ENCODE data around the gene TBL1Y.
"Not testable (repeated sequence)": the region's sequence is repeated elsewhere in the genome, so short reads cannot be mapped to it uniquely, and the experiment has no call there.

Gene TBL1Y

DNA sequence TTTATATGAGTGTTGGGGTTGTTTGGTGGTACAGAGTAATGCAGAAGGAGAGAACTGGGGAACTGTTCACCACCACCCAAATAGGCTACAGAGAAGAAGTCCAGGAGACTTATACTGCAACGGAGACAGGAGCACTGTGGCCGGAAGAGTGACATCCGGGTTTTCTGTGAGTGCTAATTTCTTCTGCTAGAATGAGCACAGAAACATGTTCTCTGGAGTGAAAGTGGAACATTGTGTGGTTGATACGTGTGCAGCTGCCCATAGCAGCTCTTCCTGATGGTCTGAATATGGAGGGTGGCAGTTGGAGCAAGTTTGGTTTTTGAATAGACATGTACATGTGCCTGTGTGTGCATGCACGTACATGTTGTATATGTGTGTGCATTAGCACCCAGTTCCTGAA, 67.3 kb downstream of the TBL1Y start:
- no peak for DNase-seq

DNA sequence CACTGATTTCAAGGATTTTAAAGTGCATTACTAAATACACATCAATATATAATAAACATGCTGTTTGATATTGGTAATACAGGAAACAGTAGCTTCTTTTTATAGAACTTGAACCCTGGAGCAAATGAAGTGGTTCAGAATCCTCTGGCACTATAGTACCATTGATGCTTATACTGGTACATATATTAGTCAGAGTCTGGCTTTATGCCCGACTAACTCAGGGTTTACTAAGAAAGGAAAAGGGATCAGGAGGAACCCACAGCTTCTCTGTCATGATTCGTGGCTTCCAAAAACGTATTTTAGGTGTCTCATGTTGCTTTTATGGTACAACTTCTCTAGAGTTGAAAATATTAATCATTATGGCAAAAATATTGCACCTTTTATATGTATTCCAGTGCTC, 72.7 kb downstream of the TBL1Y start:
- no peak for DNase-seq

DNA sequence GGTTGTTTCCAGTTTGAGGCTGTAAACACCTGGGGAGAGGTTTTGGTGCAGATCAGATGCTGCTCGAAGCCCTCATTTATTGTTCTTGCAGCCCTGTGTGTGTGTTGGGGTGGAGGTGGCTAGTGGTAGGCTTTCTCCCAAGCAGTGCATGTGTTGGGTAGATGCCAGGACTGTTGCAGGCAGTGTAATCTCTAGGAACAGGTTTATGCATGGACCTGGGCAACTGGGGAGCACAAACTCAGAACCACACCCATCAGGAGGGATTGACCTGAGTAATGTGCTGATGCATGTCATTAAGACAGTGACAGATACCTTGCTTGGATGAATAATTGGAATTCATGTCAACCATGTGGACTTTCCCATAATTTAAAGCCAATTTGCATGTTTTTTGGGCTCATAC, 77.3 kb downstream of the TBL1Y start:
- no peak for DNase-seq

GRCh38 chrY:6989886-6990620, 79.6 kb downstream of the TBL1Y start:
- no peak for DNase-seq

DNA sequence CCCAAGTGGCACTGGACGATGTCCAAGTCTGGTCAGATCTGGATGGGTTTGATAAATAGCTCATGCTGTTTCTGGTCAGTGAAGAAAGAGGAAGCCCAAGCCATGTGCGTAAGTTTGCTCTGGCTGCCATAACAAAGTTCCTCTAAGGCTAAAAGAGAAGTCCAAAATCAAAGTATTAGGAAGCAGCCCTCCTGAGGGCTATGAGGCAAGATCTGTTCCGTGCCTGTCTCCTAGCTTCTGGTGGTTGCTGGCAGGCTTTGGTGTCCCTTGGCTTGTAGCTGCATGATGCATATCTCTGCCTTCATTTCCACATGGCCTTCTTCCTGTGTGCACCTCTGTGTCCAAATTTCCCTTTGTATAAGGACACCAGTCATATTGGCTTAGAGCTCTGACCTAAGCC, 81.5 kb downstream of the TBL1Y start:
- no peak for DNase-seq

GRCh38 chrY:6995987-6996386, 85.5 kb downstream of the TBL1Y start:
- no peak for DNase-seq

- no peak for DNase-seq
Measured at GRCh38 chrY:6997503-6998066, 87.1 kb downstream of the TBL1Y start.

DNA sequence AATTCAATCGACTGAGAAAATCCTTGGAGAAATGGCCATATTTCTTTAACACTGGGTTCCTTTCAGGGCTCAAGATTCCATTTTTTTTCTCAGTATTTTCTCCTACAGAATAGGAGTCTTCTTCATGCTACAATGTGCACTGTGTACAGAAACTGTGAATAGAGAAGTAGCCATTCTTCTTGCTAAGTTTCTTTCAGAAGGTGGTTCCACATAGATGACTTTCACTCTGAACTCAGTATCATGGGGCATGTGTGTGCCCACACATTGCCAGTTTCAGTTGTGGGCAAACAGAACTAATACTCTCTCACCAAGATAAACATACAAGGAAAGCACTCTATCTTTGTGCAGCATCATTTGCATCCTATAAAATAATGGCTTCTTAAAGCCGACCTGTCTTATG, 89.4 kb downstream of the TBL1Y start:
- DNase-seq, result no peak

DNA sequence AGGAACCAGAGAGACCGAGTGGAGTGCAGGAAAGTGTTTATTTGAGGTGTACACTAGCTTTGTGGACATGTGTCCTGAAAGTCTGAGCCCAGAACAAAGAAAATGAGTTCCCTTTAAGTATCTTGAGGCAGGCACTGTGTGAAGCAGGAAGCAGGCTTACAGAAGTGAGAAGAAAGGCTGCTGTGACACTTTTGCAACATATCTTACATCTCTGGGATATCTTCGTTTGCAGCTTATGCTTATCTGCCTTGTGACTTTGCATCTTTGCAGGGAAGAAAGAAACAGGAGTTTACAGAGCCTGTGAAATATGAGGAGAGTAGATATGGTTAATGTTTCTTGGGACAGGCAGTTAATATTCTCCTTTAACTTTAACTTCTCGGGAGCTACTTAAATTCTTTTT, 92.1 kb downstream of the TBL1Y start:
- no peak for DNase-seq

GRCh38 chrY:7007911-7008310, 97.4 kb downstream of the TBL1Y start:
- no peak for DNase-seq

DNA sequence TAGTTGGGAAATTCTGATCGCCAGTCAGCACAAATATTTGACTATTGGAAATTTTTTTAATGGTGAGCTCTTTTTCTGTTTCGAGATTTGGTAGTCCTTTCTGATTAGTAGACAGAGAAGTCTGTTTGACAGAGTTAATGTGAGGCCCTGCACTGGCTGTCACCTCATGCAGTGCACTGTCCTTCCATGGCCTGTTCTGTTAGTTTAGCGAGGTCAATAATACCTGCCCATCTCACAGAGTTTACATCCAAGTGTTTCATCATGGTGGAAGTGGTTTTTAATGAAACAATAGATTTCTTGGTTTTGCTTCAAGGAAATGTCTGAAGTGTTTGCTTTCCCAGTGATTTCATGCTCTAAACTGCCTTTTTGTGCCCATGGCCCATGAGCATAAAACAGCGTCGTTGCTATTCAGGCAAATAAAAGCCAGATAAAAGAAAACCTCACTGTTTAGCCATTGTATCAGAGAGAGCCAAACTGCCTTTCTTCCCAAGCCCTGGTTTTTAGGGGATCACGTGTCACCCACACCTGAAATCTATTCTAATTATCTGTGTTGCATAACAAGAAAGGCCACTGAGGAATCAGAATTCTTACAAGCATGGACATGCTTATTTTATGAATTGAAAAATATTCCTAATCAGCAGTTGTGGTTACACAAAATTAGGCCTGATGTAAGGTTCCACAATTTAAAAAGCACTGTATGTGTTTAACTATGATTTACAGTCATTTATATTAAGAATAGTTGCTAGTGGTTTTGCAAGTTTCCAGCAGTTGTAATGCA, 98.3 kb downstream of the TBL1Y start:
- no peak for DNase-seq

- no peak for DNase-seq
Measured at GRCh38 chrY:7013051-7013450, 102.6 kb downstream of the TBL1Y start.

GRCh38 chrY:7016521-7016920, 106.0 kb downstream of the TBL1Y start:
- no peak for DNase-seq

GRCh38 chrY:7017244-7018080, 107.0 kb downstream of the TBL1Y start:
- DNase-seq, result no peak

DNA sequence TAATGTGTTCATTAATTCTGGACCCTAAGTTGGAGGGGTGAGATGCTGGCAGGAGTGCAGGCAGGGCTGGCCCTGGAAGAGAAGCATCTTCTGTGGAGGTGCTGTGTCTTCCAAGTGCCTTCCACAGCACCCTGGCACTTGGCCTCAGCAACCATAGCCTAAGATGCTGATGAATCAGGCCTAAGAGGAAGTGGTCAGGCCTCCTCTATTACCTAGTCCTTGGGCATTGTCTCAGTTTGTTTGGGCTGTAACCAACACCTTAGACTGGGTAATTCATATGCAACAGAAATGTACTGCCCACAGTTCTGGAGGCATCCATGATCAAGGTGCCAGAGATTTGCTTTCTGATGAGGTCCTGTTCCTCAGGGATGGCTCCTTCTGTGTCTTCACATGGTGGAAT, 128.5 kb downstream of the TBL1Y start:
- no peak for DNase-seq

GRCh38 chrY:7040662-7041061, 130.2 kb downstream of the TBL1Y start:
- DNase-seq, result no peak

- no peak for DNase-seq
Measured at GRCh38 chrY:7041983-7042382, 131.5 kb downstream of the TBL1Y start.

- DNase-seq, result not testable (repeated sequence)
Measured at GRCh38 chrY:7052461-7052860, 142.0 kb downstream of the TBL1Y start.

- no peak for DNase-seq
Measured at GRCh38 chrY:7056886-7057285, 146.4 kb downstream of the TBL1Y start.

GRCh38 chrY:7078725-7079124, 168.2 kb downstream of the TBL1Y start:
- DNase-seq, result no peak

- not testable (repeated sequence) for DNase-seq
Measured at GRCh38 chrY:7080548-7080947, 170.1 kb downstream of the TBL1Y start.

- no peak for DNase-seq
Measured at GRCh38 chrY:7085606-7086005, 175.1 kb downstream of the TBL1Y start.

DNA sequence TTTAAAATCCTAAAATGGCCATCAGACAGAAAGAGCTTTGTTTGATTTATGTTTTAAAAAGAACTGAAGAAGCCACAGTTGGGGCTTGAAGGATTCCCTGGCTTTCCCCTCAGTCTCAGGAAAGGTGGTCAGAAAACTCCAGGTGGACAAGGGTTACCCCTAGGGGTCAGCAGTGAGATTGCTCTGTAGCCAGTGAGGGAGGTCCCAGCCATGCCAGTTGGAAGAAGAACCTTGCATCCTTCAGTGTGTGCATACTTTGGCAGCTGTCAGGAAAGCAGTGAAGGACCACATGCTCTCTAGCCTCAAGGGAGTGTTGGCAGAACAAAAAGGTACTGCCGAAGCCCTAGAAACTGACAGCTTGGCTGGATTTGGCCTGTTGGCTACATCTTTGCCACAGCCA, 182.3 kb downstream of the TBL1Y start:
- no peak for DNase-seq

Measured in NCI-H774 (cell line).